Thyroid gland (tissue), 4 donors: ENCODE data around the gene RASSF6. TPM values are rescaled to one million over a fixed set of nuclear protein-coding genes. Genes with fewer than 3 reads are reported as not detected.

Experiments
- DNase-seq, 2 donors: peaks; one replicate each; pipeline ENCODE4 v3.0.0-alpha.2; 2019
- H3K27ac ChIP-seq, 3 donors: fragments of 200-600 bp; sonication (generic); 1 replicate in 2 of 3; 2 replicates in 1 of 3; pipeline ENCODE4 v1.5.1; 2016 to 2019; ENCODE audit warnings: mild to moderate bottlenecking in 1 of 3, moderate library complexity in 1 of 3
- H3K27me3 ChIP-seq: fragments of 200-600 bp; sonication (generic); one replicate; pipeline ENCODE4 v1.5.1; 2019
- H3K36me3 ChIP-seq, 2 donors: fragments of 200-600 bp; sonication (generic); one replicate each; pipeline ENCODE4 v1.5.1; 2016 to 2019
- H3K4me1 ChIP-seq, 2 donors: fragments of 200-600 bp; sonication (generic); one replicate each; pipeline ENCODE4 v1.5.1; 2017 to 2019
- H3K4me3 ChIP-seq, 3 donors: fragments of 200-600 bp; sonication (generic); replicated peaks in 1 of 3; 1 replicate in 2 of 3; 2 replicates in 1 of 3; pipeline ENCODE4 v1.5.1; 2016; ENCODE audit warnings: mild to moderate bottlenecking in 1 of 3
- H3K9me3 ChIP-seq: fragments of 200-600 bp; sonication (generic); one replicate; pipeline ENCODE4 v1.5.1; 2017
- CTCF ChIP-seq, 6 experiments: fragments of 200-600 bp in 3 of 6; fragments of 450-650 bp in 3 of 6; sonication (generic) in 3 of 6; IDR thresholded peaks; one replicate each; pipeline ENCODE4 v1.5.1; 2016 to 2019; ENCODE audit warnings: antibody characterized with exemption in 6 of 6, mild to moderate bottlenecking in 2 of 6, inconsistent platforms in 1 of 6, moderate library complexity in 1 of 6
- POLR2A ChIP-seq, 2 donors: fragments of 450-650 bp; IDR thresholded peaks; one replicate each; pipeline ENCODE4 v1.6.1; 2017; ENCODE audit warnings: antibody characterized with exemption in 2 of 2, mild to moderate bottlenecking in 2 of 2, moderate library complexity in 1 of 2
- WGBS, 2 donors: methylation state at CpG; one replicate each; pipeline ENCODE4 v1.1.5; 2017; 5-methylcytosine and 5-hydroxymethylcytosine counted together
- intact Hi-C: fragments of 100-400 bp; cut with DNase I; formaldehyde crosslinking; loops from one replicate; pipeline ENCODE4 v1.15.1; 2023
- small RNA-seq: library from RNA; depleted of rRNA; stranded (forward); fragments of <200 nt; gene quantifications from one replicate; pipeline ENCODE3, GENCODE V24; 2016
- total RNA-seq, 4 donors: library from RNA; depleted of rRNA; stranded (reverse); fragments of >200 nt; gene quantifications; one replicate each; pipeline ENCODE4 v1.2.3, GENCODE V29; 2016

The RASSF6 gene
- total RNA-seq, 4 donors from 2014 or later = 2.5 to 13.1 (median 4.2) TPM

DNA sequence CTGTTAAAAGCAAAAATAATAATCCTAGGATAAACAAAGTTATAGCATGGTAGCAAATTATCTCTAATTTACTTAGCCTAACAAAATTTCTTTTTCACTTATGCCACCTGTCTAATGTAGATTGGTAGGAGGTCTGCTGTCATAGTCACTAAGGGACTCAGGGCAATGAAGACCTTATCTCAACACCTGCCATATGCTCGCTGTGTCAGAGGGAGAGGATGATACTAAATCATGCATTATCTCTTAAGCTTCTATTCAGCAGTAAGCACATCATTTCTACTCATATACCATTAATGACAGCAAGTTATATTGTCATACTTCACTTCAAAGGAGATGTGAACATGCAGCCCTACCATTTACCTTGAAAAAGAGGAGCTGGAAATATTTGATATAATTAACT, 94.6 kb downstream of the RASSF6 start:
- no peak for TF ChIP-seq CTCF (IDR thresholded peaks at IDR 0.05)
- TF ChIP-seq POLR2A (IDR thresholded peaks at IDR 0.05) = no peak
- H3K9me3 ChIP-seq = no peaks in the 10 kb centered on the region
- no peak overlapping the region for H3K27ac ChIP-seq
- intact Hi-C loops = no loop called here
- no peaks in the 10 kb centered on the region for H3K4me1 ChIP-seq
- no peak overlapping the region for H3K4me3 ChIP-seq
- DNase-seq = no peak
- H3K36me3 ChIP-seq = no peaks in the 10 kb centered on the region
- WGBS, 2 donors = 67 to 78% methylated on average over 1 of the region's 1 CpG
- no peaks in the 10 kb centered on the region for H3K27me3 ChIP-seq

DNA sequence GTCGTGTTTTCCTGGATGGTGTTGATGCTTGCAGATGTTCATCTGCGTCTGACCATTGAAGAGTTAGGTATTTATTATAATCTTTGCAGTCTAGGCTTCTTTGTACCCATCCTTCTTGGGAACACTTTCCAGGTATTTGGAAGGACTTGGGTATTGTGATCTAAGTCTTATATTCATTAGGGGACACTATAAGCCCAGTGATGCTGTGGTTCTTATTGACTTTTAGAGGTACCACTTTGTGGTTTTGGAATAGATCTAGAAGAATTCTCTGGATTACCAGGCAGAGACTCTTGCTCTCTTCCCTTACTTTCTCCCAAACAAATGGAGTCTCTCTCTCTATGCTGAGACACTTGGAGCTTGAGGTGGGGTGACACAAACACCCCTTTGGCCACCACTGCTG, 97.1 kb downstream of the RASSF6 start:
- Histone ChIP-seq H3K4me3 (no peak overlapping the region), H3K9me3 (no peaks in the 10 kb centered on the region), H3K27ac (no peak overlapping the region), H3K27me3 (no peaks in the 10 kb centered on the region), H3K4me1 (no peaks in the 10 kb centered on the region), H3K36me3 (no peaks in the 10 kb centered on the region)
- DNase-seq = no peak
- TF ChIP-seq POLR2A (IDR thresholded peaks at IDR 0.05) (no peak), CTCF (IDR thresholded peaks at IDR 0.05) (no peak)
- intact Hi-C loops = no loop called here
- 84 to 87% methylated on average over 2 of the region's 2 CpGs for WGBS, 2 donors

Small RNAs within 50 kb of the gene (small RNA-seq; reads per million reads assigned to genes)
- not detected for gene AC074250.1

Other genes with a start within 250 kb of the RASSF6 start
- under 1 TPM in 2 of 4 donors, not detected in 2; 0.27 to 0.56 TPM for gene ALB, start 216.1 kb downstream of the RASSF6 start, total RNA-seq
- gene AFP, start 184.2 kb downstream of the RASSF6 start, total RNA-seq = not detected
- not detected for gene AFM, start 138.7 kb downstream of the RASSF6 start, total RNA-seq
- 1 to 10 TPM; 1.4 to 3.8 (median 2.7) TPM for gene CXCL8, start 120.1 kb upstream of the RASSF6 start, total RNA-seq
- not detected for gene CXCL6, start 216.2 kb upstream of the RASSF6 start, total RNA-seq
- not detected for gene PF4V1, start 232.9 kb upstream of the RASSF6 start, total RNA-seq
- under 1 TPM in 1 of 4 donors, not detected in 3; 0.93 TPM for gene CXCL1, start 249.0 kb upstream of the RASSF6 start, total RNA-seq